SK-N-SH (cell line): ENCODE data around the gene ELMOD1. TPM values are rescaled to one million over a fixed set of nuclear protein-coding genes. Genes with fewer than 3 reads are reported as not detected.

Experiments
- CTCF ChIA-PET: fragments of 300-600, 350-600 bp; formaldehyde crosslinking; extraction: SDS; loops from one replicate; lab custom pipeline; 2021; lab: Yijun Ruan, JAX
- POLR2A ChIA-PET: fragments of 350-600 bp; sonication (Branson Sonifier 250); formaldehyde crosslinking; extraction: SDS; loops from one replicate; lab custom pipeline; 2020; ENCODE audit warnings: antibody characterized with exemption, inconsistent platforms; lab: Yijun Ruan, JAX
- DNase-seq: peaks from one replicate; pipeline ENCODE4 v3.0.0; 2012
- H2AFZ ChIP-seq: fragments of 200-600 bp; sonication (generic); 2 replicates; pipeline ENCODE4 v1.8.1; 2016; ENCODE audit warnings: antibody characterized with exemption, mild to moderate bottlenecking, low read depth
- H3F3A ChIP-seq: fragments of 200-600 bp; sonication (generic); replicated peaks from 2 replicates; pipeline ENCODE3; 2016; ENCODE audit warnings: antibody characterized with exemption, mild to moderate bottlenecking; ENCODE audit not compliant: insufficient read depth
- H3K27ac ChIP-seq, 2 experiments: fragments of 200-500 bp in 1 of 2; fragments of 200-600 bp in 1 of 2; sonication (Bioruptor generic) in 1 of 2; sonication (generic), shearing (Covaris generic) in 1 of 2; 2 replicates each; pipeline versions ENCODE4 v1.5.1 to v1.6.1; 2014 to 2016; ENCODE audit warnings: low read depth in 2 of 2, inconsistent platforms in 1 of 2, low read length in 1 of 2, mild to moderate bottlenecking in 1 of 2, mixed read lengths in 1 of 2
- H3K27me3 ChIP-seq: fragments of 200-600 bp; sonication (generic), shearing (Covaris generic); 2 replicates; pipeline ENCODE4 v1.6.1; 2016; ENCODE audit warnings: mixed run types; ENCODE audit not compliant: insufficient read depth
- H3K36me3 ChIP-seq, 2 experiments: fragments of 200-500 bp in 1 of 2; fragments of 200-600 bp in 1 of 2; sonication (Bioruptor generic) in 1 of 2; sonication (generic) in 1 of 2; replicated peaks in 1 of 2; 2 replicates each; pipeline versions ENCODE3 to v1.5.1; 2014 to 2016; ENCODE audit warnings: low read length in 1 of 2, mild to moderate bottlenecking in 1 of 2; ENCODE audit not compliant: insufficient read depth in 2 of 2, control insufficient read depth in 1 of 2
- H3K4me1 ChIP-seq, 2 experiments: fragments of 200-500 bp in 1 of 2; fragments of 200-600 bp in 1 of 2; sonication (Bioruptor generic) in 1 of 2; sonication (generic), shearing (Covaris generic) in 1 of 2; 2 replicates each; pipeline versions ENCODE4 v1.5.1 to v1.6.1; 2014 to 2016; ENCODE audit warnings: low read depth in 1 of 2, low read length in 1 of 2, mixed run types in 1 of 2; ENCODE audit not compliant: insufficient read depth in 2 of 2, control insufficient read depth in 1 of 2
- H3K4me2 ChIP-seq: fragments of 200-600 bp; sonication (generic), shearing (Covaris generic); 2 replicates; pipeline ENCODE4 v1.6.1; 2017; ENCODE audit warnings: mixed run types
- H3K4me3 ChIP-seq, 2 experiments: fragments of 200-500 bp in 1 of 2; fragments of 200-600 bp in 1 of 2; sonication (Bioruptor generic) in 1 of 2; sonication (generic), shearing (Covaris generic) in 1 of 2; 2 replicates each; pipeline versions ENCODE4 v1.5.1 to v1.8.1; 2014 to 2016; ENCODE audit warnings: low read depth in 2 of 2, inconsistent platforms in 1 of 2, low read length in 1 of 2, mild to moderate bottlenecking in 1 of 2, mixed read lengths in 1 of 2, moderate library complexity in 1 of 2
- H3K79me2 ChIP-seq: fragments of 200-600 bp; sonication (generic); 2 replicates; pipeline ENCODE4 v1.8.1; 2017; ENCODE audit warnings: mild to moderate bottlenecking; ENCODE audit not compliant: insufficient read depth
- H3K9ac ChIP-seq: fragments of 200-600 bp; sonication (generic); 2 replicates; pipeline ENCODE4 v1.6.1; 2017; ENCODE audit warnings: mixed run types
- H3K9me2 ChIP-seq: fragments of 200-600 bp; sonication (generic); 2 replicates; pipeline ENCODE4 v1.6.1; 2017; ENCODE audit warnings: mixed run types
- H3K9me3 ChIP-seq: fragments of 200-600 bp; sonication (generic); 2 replicates; pipeline ENCODE4 v1.6.1; 2017; ENCODE audit warnings: mixed run types, mild to moderate bottlenecking, moderate library complexity
- H4K20me1 ChIP-seq: fragments of 200-600 bp; sonication (generic); 2 replicates; pipeline ENCODE4 v1.6.1; 2017; ENCODE audit warnings: mild to moderate bottlenecking, mixed run types; ENCODE audit not compliant: insufficient read depth
- CHD2 ChIP-seq: fragments of 150-350 bp; IDR thresholded peaks from 2 replicates; pipeline ENCODE4 v1.6.1; 2018; ENCODE audit warnings: low read length; ENCODE audit not compliant: partially characterized antibody
- ELF1 ChIP-seq: IDR thresholded peaks from 2 replicates; pipeline ENCODE4 v1.4.0; 2012
- EP300 ChIP-seq, 2 experiments: IDR thresholded peaks; 2 replicates each; pipeline versions ENCODE4 v1.4.0 to v1.6.1; 2012; ENCODE audit warnings: borderline replicate concordance in 1 of 2, low read depth in 1 of 2, low read length in 1 of 2
- FOSL2 ChIP-seq: IDR thresholded peaks from 2 replicates; pipeline ENCODE4 v1.4.0; 2012; ENCODE audit warnings: low read depth, mild to moderate bottlenecking, moderate library complexity, borderline replicate concordance
- FOXJ3 ChIP-seq: sonication (generic); formaldehyde crosslinking; IDR thresholded peaks from 2 replicates; pipeline ENCODE4 v1.5.1; 2020; ENCODE audit warnings: mild to moderate bottlenecking, missing genetic modification reagents
- FOXM1 ChIP-seq: IDR thresholded peaks from 2 replicates; pipeline ENCODE4 v1.4.0; 2012; ENCODE audit warnings: low read depth, mild to moderate bottlenecking
- GATA2 ChIP-seq: sonication (generic); formaldehyde crosslinking; IDR thresholded peaks from 2 replicates; pipeline ENCODE4 v1.5.0; 2020; ENCODE audit warnings: mild to moderate bottlenecking, missing genetic modification reagents
- JUND ChIP-seq: IDR thresholded peaks from 2 replicates; pipeline ENCODE4 v1.4.0; 2012
- MEF2A ChIP-seq: IDR thresholded peaks from 2 replicates; pipeline ENCODE4 v1.4.0; 2012; ENCODE audit warnings: low read depth, borderline replicate concordance
- POLR2AphosphoS5 ChIP-seq: IDR thresholded peaks from 2 replicates; pipeline ENCODE4 v1.6.1; 2012; ENCODE audit warnings: low read depth, low read length
- RAD21 ChIP-seq: IDR thresholded peaks from 2 replicates; pipeline ENCODE4 v1.6.1; 2012; ENCODE audit warnings: mild to moderate bottlenecking, low read length
- RCOR1 ChIP-seq: fragments of 150-350 bp; IDR thresholded peaks from 2 replicates; pipeline ENCODE4 v1.6.1; 2017; ENCODE audit warnings: antibody characterized with exemption, low read length
- RXRA ChIP-seq: IDR thresholded peaks from 2 replicates; pipeline ENCODE4 v1.4.0; 2012; ENCODE audit warnings: low read depth, mild to moderate bottlenecking, borderline replicate concordance
- SIN3A ChIP-seq: IDR thresholded peaks from 2 replicates; pipeline ENCODE4 v1.6.1; 2012; ENCODE audit warnings: low read depth, mild to moderate bottlenecking, low read length, moderate library complexity, borderline replicate concordance
- SMC3 ChIP-seq: IDR thresholded peaks from 2 replicates; pipeline ENCODE4 v1.6.1; 2012; ENCODE audit warnings: low read depth, low read length, improper control_type of control experiment
- TAF1 ChIP-seq: IDR thresholded peaks from 2 replicates; pipeline ENCODE4 v1.6.1; 2012; ENCODE audit warnings: low read depth, mild to moderate bottlenecking, low read length, moderate library complexity, borderline replicate concordance
- TCF12 ChIP-seq: IDR thresholded peaks from 2 replicates; pipeline ENCODE4 v1.4.0; 2012
- TEAD4 ChIP-seq: IDR thresholded peaks from 2 replicates; pipeline ENCODE4 v1.4.0; 2012; ENCODE audit warnings: mild to moderate bottlenecking, borderline replicate concordance; ENCODE audit not compliant: insufficient read depth
- YY1 ChIP-seq: IDR thresholded peaks from 2 replicates; pipeline ENCODE4 v1.4.0; 2012; ENCODE audit warnings: low read depth, mild to moderate bottlenecking
- WGBS: methylation state at CpG from one replicate; pipeline ENCODE4 v1.1.6; 2017; ENCODE audit warnings: low lambda C conversion rate; 5-methylcytosine and 5-hydroxymethylcytosine counted together
- polyA plus RNA-seq, 3 experiments: library from polyadenylated mRNA; depleted of rRNA; stranded (reverse); fragments of >200 nt; gene quantifications; 2 replicates each; pipeline ENCODE4 v1.2.3, GENCODE V29; 2012
- TF ChIP-seq, protein P1 (sequence below): fragments of 150-350 bp; IDR thresholded peaks from 2 replicates; pipeline ENCODE4 v1.6.1; 2017; ENCODE audit warnings: antibody characterized with exemption, low read length, low read depth, borderline replicate concordance
- TF ChIP-seq, protein P2 (sequence below): IDR thresholded peaks from 2 replicates; pipeline ENCODE4 v1.4.0; 2012; ENCODE audit warnings: low read depth
- TF ChIP-seq, protein P3 (sequence below): IDR thresholded peaks from 2 replicates; pipeline ENCODE4 v1.4.0; 2012; ENCODE audit warnings: low read depth, borderline replicate concordance
- TF ChIP-seq, protein P4 (sequence below): fragments of 200-600 bp; sonication (generic); IDR thresholded peaks from 2 replicates; pipeline ENCODE4 v1.6.1; 2017; ENCODE audit warnings: antibody characterized with exemption, mild to moderate bottlenecking, moderate library complexity

The ELMOD1 gene
- polyA plus RNA-seq, 1 of the 3 experiments (the other 2 are of a cell fraction), result not detected

DNA sequence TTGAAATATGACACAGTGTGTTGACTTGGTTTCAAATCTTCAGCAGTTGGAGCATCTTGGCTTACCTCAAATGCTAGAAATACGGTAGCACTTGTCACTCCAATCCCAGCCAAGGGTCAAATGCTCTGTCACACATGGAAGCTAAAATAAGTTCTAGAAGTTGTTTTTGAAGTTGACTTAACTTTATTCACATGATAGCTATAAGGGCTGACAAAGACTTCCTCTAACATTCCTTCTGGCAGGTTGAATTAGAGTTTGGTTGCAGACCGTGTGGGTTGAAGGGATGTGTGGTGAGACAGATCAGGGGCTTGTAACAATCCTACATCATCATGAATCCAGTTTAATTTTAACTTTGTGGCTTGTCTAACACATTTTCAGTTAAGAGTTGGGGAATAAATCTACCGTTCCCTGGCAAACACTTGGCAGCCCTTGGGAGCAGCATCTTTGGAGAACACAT is 116.3 kb downstream of the ELMOD1 start:
- 34% methylated on average over 3 of the region's 3 CpGs for WGBS
- CTCF ChIA-PET, result interaction anchor here (0.6 to 1.1 kb wide), 2 partner anchors 12 to 18 kb away, joined by 3 read pairs; no protein-coding TSS in a partner anchor
- Histone ChIP-seq H2AFZ (no peak overlapping the region), H3K27ac (no peak overlapping the region), H4K20me1 (no peaks in the 10 kb centered on the region), H3K4me3 (no peak overlapping the region), H3K36me3 (no peaks in the 10 kb centered on the region), H3K79me2 (no peaks in the 10 kb centered on the region), H3K9ac (no peak overlapping the region)
- DNase-seq, result no peak
- TF ChIP-seq MEF2A (no peak), JUND (no peak), ELF1 (no peak), RCOR1 (no peak), FOXM1 (no peak), EP300 (IDR thresholded peaks at IDR 0.05; ENCODE audit: borderline replicate concordance in 1 of 2, low read depth in 1 of 2, low read length in 1 of 2) (no peak), FOSL2 (no peak), CHD2 (no peak), SMC3 (no peak), SIN3A (no peak), RAD21 (no peak), POLR2AphosphoS5 (no peak), FOXJ3 (CRISPR knock-in tag) (no peak)
- TF ChIP-seq, protein P1, sequence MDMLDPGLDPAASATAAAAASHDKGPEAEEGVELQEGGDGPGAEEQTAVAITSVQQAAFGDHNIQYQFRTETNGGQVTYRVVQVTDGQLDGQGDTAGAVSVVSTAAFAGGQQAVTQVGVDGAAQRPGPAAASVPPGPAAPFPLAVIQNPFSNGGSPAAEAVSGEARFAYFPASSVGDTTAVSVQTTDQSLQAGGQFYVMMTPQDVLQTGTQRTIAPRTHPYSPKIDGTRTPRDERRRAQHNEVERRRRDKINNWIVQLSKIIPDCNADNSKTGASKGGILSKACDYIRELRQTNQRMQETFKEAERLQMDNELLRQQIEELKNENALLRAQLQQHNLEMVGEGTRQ, result no peak
- TF ChIP-seq, protein P2, sequence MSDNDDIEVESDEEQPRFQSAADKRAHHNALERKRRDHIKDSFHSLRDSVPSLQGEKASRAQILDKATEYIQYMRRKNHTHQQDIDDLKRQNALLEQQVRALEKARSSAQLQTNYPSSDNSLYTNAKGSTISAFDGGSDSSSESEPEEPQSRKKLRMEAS, result no peak
- TF ChIP-seq, all 33 proteins: peak for 0
- Histone ChIP-seq H3K27me3 (no peaks in the 10 kb centered on the region), H3F3A (peaks cover 4% of the 10 kb centered on the region), H3K4me1 (0 out of 4 replicates have a peak, but pooled peaks cover 0 to 3% of the 10 kb centered on the region in 2 experiments), H3K9me3 (no peaks in the 10 kb centered on the region), H3K4me2 (no peak overlapping the region), H3K9me2 (no peaks in the 10 kb centered on the region)
- POLR2A ChIA-PET, result no interaction called here

DNA sequence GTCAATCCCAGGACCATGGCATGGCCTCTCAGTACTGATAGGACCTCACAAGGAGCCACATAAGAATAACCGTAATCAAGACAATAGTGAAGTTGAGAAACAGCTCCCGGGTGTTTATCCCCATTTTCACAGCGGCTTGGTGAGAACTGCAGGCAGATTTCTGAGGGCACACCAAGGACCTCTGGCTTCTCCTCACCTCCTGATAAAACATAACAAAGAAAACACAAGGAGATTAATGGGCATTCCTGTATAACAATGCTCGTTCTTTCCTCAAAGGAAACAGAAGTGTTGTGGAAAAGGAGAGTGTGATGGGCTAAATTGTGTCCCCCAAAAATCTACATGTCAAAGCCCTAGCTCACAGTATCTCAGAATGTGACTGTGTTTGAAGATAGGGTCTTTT is 116.9 kb downstream of the ELMOD1 start:
- Histone ChIP-seq H3K27ac (no peak overlapping the region), H4K20me1 (no peaks in the 10 kb centered on the region), H2AFZ (no peak overlapping the region), H3K9ac (no peak overlapping the region), H3K9me2 (no peaks in the 10 kb centered on the region), H3K27me3 (no peaks in the 10 kb centered on the region), H3K4me1 (0 out of 4 replicates have a peak, but pooled peaks cover 0 to 3% of the 10 kb centered on the region in 2 experiments), H3K4me2 (no peak overlapping the region), H3K4me3 (no peak overlapping the region), H3F3A (peaks cover 4% of the 10 kb centered on the region), H3K9me3 (no peaks in the 10 kb centered on the region), H3K79me2 (no peaks in the 10 kb centered on the region), H3K36me3 (no peaks in the 10 kb centered on the region)
- TF ChIP-seq RXRA (no peak), SIN3A (no peak), TAF1 (no peak), MEF2A (no peak), GATA2 (CRISPR knock-in tag) (no peak), POLR2AphosphoS5 (no peak), FOXJ3 (CRISPR knock-in tag) (no peak), EP300 (IDR thresholded peaks at IDR 0.05; ENCODE audit: borderline replicate concordance in 1 of 2, low read depth in 1 of 2, low read length in 1 of 2) (no peak), CHD2 (no peak), FOSL2 (no peak), YY1 (no peak), RAD21 (no peak), TCF12 (no peak), JUND (no peak), TEAD4 (no peak)
- TF ChIP-seq, protein P1, result no peak
- TF ChIP-seq, protein P3, sequence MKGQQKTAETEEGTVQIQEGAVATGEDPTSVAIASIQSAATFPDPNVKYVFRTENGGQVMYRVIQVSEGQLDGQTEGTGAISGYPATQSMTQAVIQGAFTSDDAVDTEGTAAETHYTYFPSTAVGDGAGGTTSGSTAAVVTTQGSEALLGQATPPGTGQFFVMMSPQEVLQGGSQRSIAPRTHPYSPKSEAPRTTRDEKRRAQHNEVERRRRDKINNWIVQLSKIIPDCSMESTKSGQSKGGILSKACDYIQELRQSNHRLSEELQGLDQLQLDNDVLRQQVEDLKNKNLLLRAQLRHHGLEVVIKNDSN, result no peak
- TF ChIP-seq, protein P4, sequence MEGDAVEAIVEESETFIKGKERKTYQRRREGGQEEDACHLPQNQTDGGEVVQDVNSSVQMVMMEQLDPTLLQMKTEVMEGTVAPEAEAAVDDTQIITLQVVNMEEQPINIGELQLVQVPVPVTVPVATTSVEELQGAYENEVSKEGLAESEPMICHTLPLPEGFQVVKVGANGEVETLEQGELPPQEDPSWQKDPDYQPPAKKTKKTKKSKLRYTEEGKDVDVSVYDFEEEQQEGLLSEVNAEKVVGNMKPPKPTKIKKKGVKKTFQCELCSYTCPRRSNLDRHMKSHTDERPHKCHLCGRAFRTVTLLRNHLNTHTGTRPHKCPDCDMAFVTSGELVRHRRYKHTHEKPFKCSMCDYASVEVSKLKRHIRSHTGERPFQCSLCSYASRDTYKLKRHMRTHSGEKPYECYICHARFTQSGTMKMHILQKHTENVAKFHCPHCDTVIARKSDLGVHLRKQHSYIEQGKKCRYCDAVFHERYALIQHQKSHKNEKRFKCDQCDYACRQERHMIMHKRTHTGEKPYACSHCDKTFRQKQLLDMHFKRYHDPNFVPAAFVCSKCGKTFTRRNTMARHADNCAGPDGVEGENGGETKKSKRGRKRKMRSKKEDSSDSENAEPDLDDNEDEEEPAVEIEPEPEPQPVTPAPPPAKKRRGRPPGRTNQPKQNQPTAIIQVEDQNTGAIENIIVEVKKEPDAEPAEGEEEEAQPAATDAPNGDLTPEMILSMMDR, result no peak
- WGBS, result 57% methylated on average over 4 of the region's 4 CpGs
- ChIA-PET POLR2A (no interaction called here), CTCF (interaction anchor here (1.1 kb wide), 1 partner anchor 13 kb away, joined by 3 read pairs; no protein-coding TSS in a partner anchor)
- no peak for DNase-seq
